ENCODE measurements around the gene TADA2B.

- TF ChIP-seq CEBPB (IDR thresholded peaks at IDR 0.05; ENCODE audit: borderline replicate concordance in 1 of 2, low read depth in 2 of 2, low read length in 2 of 2) (no peak), CHD2 (IDR thresholded peaks at IDR 0.05; ENCODE audit: borderline replicate concordance, low read depth, low read length) (no peak), ATF2 (IDR thresholded peaks at IDR 0.05; ENCODE audit: low read length) (no peak), EP300 (IDR thresholded peaks at IDR 0.05; ENCODE audit: borderline replicate concordance in 1 of 2, control insufficient read depth in 1 of 2, low read depth in 2 of 2, low read length in 2 of 2) (no peak), SMC3 (IDR thresholded peaks at IDR 0.05; ENCODE audit: borderline replicate concordance, low read length) (no peak), CBX5 (IDR thresholded peaks at IDR 0.05; ENCODE audit: low read depth) (no peak), HDGF (IDR thresholded peaks at IDR 0.05) (no peak)
Observed at GRCh38 chr4:7096236-7096635, 53.1 kb downstream of the TADA2B start.

Measured in GM12878 (cell line).